ENCODE data around the gene NUSAP1. TPM values are rescaled to one million over a fixed set of nuclear protein-coding genes. Genes with fewer than 3 reads are reported as not detected.
A peak's percentile ranks its signal among the peaks of the same experiment; 100 is the strongest.
"Not testable (repeated sequence)": the region's sequence is repeated elsewhere in the genome, so short reads cannot be mapped to it uniquely, and the experiment has no call there.

NUSAP1 gene
- total and polyA plus RNA-seq, 2 of the 4 experiments (the other 2 are of a cell fraction) = 59.2 to 123 TPM

GRCh38 chr15:41332194-41333025, at the start of gene NUSAP1, which contains the start of gene OIP5 (continued):
- TF ChIP-seq ELK1 (IDR thresholded peaks at IDR 0.05; ENCODE audit: borderline replicate concordance, low read depth, low read length) (no peak), USF2 (IDR thresholded peaks at IDR 0.05; ENCODE audit: low read depth, low read length) (no peak)

GRCh38 chr15:41282980-41283652, 49.6 kb upstream of the NUSAP1 start:
- H2BK15ac ChIP-seq (ENCODE audit: low read depth, low read length); H3K9ac ChIP-seq (ENCODE audit: low read depth, low read length); H4K20me1 ChIP-seq (ENCODE audit: insufficient read depth, low read length); in situ Hi-C loops (cut with MboI; ENCODE audit: low sequenced_read_pairs); H3K4me1 ChIP-seq (ENCODE audit: control insufficient read depth, insufficient read depth, low read length); H3K18ac ChIP-seq (ENCODE audit: low read depth, low read length); H3K27me3 ChIP-seq (ENCODE audit: control insufficient read depth, insufficient read depth, low read length); H3K9me3 ChIP-seq (ENCODE audit: control insufficient read depth, insufficient read depth, low read length); POLR2A ChIA-PET (ENCODE audit: unreplicated experiment); CTCF ChIA-PET; dilution Hi-C loops (cut with HindIII; ENCODE audit: low sequenced_read_pairs, unreplicated experiment); BruUV-seq (replicated peaks); H3K56ac ChIP-seq (ENCODE audit: extremely low read depth, insufficient read depth, low read length); H3K23ac ChIP-seq (ENCODE audit: low read depth, low read length); DNase-seq; ATAC-seq (ENCODE audit: low read depth); H2BK120ac ChIP-seq (ENCODE audit: low read depth, low read length); H3K9me1 ChIP-seq (ENCODE audit: insufficient read depth, low read length): not testable (repeated sequence)
- H2AK9ac ChIP-seq (replicated peaks; ENCODE audit: low read depth, low read length, poor library complexity) = peak overlapping the region; percentile 88
- H2AK5ac ChIP-seq (ENCODE audit: low read depth, low read length) = peak overlapping the region; percentile 73; the same call in 1 of the 2 replicates
- 0 out of 2 replicates have a peak overlapping the region, but pooled peaks have one; percentile 9 for H2BK20ac ChIP-seq (ENCODE audit: low read depth, low read length)
- H3K4me2 ChIP-seq (ENCODE audit: low read depth, low read length) = peak overlapping the region; percentile 42
- H3K27ac ChIP-seq (ENCODE audit: insufficient read depth, low read length) = peak overlapping the region; percentile 49
- H3K36me3 ChIP-seq (ENCODE audit: control insufficient read depth, insufficient read depth, low read length) = peaks cover 16% of the 10 kb centered on the region
- peak overlapping the region; percentile 38; the same call in 1 of the 2 replicates for H4K91ac ChIP-seq (ENCODE audit: insufficient read depth, low read depth, low read length)
- intact Hi-C loops (cut with micrococcal nuclease) = loop anchor here (5.0 kb wide), 1 partner anchor 49 kb away; the partner anchor contains the start of genes NUSAP1 and OIP5
- peak overlapping the region; percentile 24 to 71; a peak in 3 of 4 replicates for H4K8ac ChIP-seq (ENCODE audit: low read depth in 2 of 2, low read length in 2 of 2)
- peak overlapping the region; percentile 39; the same call in 1 of the 2 replicates for H3K14ac ChIP-seq (replicated peaks; ENCODE audit: low read depth, low read length)
- H3K79me1 ChIP-seq (ENCODE audit: low read depth in 1 of 2, low read length in 2 of 2) = peaks cover 11 to 35% of the 10 kb centered on the region in 2 experiments; a peak in 3 of 4 replicates
- H2AFZ ChIP-seq (replicated peaks; ENCODE audit: low read length, poor library complexity) = peak overlapping the region; percentile 50
- peak overlapping the region; percentile 15 for H2BK5ac ChIP-seq (ENCODE audit: low read depth, low read length, poor library complexity, severe bottlenecking)
- peak overlapping the region; percentile 28; the same call in 1 of the 2 replicates for H3K4me3 ChIP-seq (ENCODE audit: insufficient read depth, low read depth, low read length)
- 93% methylated on average over 7 of the region's 19 CpGs; no CpG with 5 or more reads in 1 of the 2 experiments for WGBS, 2 experiments (ENCODE audit: extremely low coverage in 2 of 2, insufficient read length in 1 of 2)
- peak overlapping the region; percentile 51 for H3K4ac ChIP-seq (ENCODE audit: low read depth, low read length)
- H4K5ac ChIP-seq (ENCODE audit: low read depth, low read length) = 0 out of 2 replicates have a peak overlapping the region, but pooled peaks have one; percentile 7
